HS-5 (cell line): ENCODE data around the gene ZNF594.
A peak's percentile ranks its signal among the peaks of the same experiment; 100 is the strongest.
"Not testable (repeated sequence)": the region's sequence is repeated elsewhere in the genome, so short reads cannot be mapped to it uniquely, and the experiment has no call there.

ENCODE experiments used
- DNase-seq: peaks from one replicate; pipeline ENCODE4 v3.0.0-alpha.2; 2012; ENCODE audit warnings: low read depth

ZNF594 gene

GRCh38 chr17:5201011-5201410 is 9.3 kb upstream of the ZNF594 start:
- DNase-seq, result no peak

DNA sequence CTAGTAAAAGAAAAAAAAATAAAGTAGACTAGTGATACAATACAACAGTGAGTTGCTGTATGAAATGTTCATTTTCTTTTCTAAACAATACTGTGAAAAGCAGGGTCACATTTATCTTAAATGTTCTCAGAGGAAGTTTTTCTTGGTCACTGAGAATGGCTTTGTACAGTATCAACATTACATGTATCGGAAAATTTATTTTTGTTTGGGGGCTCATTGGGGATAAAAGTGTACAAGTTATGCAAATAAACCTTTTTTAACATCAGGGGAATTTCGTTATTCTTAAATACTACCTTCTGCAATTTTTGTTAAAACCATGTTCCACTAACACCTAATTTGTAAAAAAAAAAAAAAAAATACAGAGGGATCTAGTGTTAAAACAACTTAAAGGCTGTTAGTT is 8.7 kb upstream of the ZNF594 start:
- DNase-seq, result no peak

DNA sequence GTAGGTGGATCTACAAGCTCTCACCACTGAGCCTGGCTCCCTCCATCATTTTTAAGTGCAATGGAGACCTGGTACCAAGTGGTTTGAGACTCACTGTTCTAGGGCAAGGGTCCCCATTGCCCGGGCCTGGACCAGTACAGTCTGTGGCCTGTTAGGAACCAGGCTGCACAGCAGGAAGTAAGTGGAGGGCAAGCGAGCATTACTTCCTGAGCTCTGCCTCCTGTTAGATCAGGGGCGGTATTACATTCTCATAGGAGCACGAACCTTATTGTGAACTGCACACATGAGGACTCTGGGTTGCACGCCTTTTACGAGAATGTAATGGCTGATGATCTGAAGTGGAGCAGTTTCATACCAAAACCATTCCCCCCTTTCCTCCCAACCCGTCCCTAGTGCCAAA is 6.8 kb upstream of the ZNF594 start:
- DNase-seq, result no peak

- no peak for DNase-seq
Observed at GRCh38 chr17:5194346-5194745, 2.7 kb upstream of the ZNF594 start.

GRCh38 chr17:5184288-5184687 is 7.4 kb downstream of the ZNF594 start:
- DNase-seq, result no peak

DNA sequence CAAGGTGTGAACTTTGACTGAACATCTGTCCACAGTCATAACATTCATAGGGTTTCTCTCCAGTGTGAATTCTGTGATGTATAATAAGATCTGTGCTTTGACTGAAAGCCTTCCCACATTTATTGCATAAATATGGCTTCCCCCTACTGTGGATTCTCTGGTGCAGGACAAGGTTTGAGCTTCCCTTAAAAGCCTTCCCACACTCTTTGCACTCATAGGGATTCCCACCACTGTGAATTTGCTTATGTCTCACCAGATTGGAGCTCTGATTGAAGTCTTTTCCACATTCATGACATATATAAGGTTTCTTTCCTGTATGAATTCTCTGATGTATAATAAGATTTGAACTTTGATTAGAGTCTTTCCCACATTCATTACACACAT is 8.3 kb downstream of the ZNF594 start:
- no peak for DNase-seq

GRCh38 chr17:5182597-5183409 is 8.9 kb downstream of the ZNF594 start:
- DNase-seq, result no peak

DNA sequence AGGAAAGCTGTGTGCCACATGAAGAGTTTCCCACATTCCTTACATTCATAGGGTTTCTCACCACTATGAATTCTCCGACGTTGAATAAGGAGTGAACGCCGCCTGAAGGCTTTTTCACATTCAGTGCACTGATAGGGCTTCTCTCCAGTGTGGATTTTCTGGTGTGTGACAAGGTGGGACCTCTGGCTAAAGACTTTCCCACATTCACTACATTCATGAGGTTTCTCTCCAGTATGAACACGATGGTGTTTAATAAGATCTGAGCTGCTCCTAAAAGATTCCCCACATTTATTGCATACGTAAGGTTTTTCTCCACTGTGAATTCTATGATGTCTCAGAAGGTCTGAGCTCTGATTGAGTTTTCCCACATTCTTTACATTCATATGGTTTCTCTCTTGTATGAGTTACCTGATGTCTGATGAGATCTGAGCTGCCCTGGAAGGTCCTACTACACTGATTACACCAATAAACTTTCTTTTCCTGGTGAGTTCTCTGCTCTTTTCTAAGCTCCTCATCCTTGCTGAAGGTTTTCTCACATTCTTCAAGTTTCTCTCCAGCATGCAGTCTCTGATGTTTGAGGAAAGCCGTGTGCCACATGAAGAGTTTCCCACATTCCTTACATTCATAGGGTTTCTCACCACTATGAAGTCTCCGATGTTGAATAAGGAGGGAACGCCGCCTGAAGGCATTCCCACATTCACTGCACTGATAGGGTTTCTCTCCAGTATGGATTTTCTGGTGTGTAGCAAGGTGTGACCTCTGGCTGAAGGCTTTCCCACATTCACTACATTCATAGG is 10.0 kb downstream of the ZNF594 start:
- DNase-seq, result no peak

DNA sequence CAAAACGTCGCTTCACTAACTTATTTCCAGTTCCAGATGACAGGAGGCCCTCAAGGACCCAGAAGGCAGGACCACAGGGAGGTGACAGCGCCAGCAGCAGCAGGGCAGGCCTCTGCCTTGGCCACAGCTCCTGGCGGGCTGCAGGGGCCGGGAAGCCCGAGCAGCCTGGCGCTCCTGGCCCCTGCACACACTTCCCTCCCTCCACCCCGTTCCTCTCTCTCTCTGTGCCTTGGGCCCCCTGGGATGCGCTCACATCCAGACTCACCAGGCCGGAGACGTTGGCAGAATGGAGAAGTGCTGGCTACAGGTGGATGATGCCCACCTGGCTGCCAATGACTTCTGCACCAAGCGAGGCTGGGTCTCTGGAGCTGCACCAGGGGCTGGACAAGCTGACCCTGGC is 12.7 kb downstream of the ZNF594 start:
- no peak for DNase-seq

- DNase-seq, result not testable (repeated sequence)
Observed at GRCh38 chr17:5175027-5175426, 16.6 kb downstream of the ZNF594 start.

- DNase-seq, result peak; percentile 29
Observed at GRCh38 chr17:5165791-5166564, 25.7 kb downstream of the ZNF594 start.

DNA sequence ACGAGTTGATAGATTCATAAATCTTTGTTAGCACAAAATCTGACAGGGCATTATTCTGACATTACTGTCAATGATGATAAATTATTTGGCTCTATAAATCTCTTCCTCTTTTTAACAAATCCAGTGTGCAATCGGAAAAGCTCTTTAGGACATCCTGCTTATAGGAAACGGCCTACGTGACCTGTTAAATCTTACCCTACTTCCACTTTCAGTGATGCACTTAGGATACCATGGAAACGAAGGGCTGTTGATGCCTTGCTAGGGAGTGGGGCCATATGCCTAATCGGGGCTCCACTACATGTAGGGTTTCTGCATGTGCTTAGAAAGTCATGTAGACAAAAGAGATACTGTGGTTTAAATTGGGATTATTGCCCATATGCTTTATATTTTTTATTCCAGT is 27.2 kb downstream of the ZNF594 start:
- no peak for DNase-seq

DNA sequence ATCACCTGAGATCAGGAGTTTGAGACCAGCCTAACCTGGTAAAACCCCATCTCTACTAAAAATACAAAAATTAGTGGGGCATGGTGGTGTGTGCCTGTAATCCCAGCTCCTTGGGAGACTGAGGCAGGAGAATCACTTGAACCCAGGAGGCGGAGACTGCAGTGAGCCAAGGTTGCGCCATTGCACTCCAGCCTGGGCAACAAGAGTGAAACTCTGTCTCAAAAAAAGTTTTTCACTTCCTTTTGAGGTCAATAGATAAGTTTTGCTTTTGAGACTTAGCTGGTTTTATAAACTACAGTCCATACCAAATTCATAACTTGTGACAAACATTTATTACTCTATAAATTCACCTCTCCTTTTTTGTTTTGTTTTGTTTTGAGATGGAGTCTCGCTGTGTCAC is 29.9 kb downstream of the ZNF594 start:
- DNase-seq, result not testable (repeated sequence)

- DNase-seq, result not testable (repeated sequence)
Observed at GRCh38 chr17:5160702-5161101, 31.0 kb downstream of the ZNF594 start.

GRCh38 chr17:5146122-5146521 is 45.5 kb downstream of the ZNF594 start:
- not testable (repeated sequence) for DNase-seq

GRCh38 chr17:5142877-5143276 is 48.8 kb downstream of the ZNF594 start:
- DNase-seq, result not testable (repeated sequence)

GRCh38 chr17:5139458-5139732 is 52.3 kb downstream of the ZNF594 start:
- no peak for DNase-seq

GRCh38 chr17:5138616-5139457 is 52.8 kb downstream of the ZNF594 start:
- DNase-seq, result no peak

GRCh38 chr17:5138198-5138544 is 53.5 kb downstream of the ZNF594 start:
- not testable (repeated sequence) for DNase-seq

DNA sequence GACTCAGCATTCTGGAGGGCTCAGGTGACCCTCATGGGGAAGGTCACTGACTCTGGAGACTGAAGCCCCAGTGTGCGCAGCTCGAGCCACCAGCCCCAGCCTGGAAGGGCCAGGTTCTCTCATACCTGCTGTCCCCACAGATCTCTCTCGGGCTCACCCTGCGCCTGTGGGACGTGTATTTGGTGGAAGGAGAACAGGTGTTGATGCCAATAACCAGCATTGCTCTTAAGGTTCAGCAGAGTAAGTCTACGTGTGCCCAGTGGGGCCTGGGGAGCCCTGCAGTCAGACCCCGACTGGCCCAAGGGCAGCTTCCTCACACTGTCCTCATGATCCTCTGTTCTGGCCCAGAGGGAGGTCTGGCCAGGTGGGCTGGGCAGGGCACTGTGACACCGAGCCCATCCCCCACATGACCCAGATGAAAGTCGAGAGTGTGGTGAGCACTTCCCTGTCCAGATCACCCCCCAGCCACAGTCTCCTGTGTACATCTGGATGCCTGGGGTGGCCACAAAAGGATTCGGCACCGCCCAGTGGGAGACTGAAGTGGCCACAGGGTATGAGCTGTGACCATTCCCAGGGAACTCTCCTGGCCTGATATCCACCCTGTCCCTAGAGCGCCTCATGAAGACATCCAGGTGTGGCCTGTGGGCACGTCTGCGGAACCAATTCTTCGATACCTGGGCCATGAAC is 54.0 kb downstream of the ZNF594 start:
- not testable (repeated sequence) for DNase-seq
